HEK293 (cell line): ENCODE data around the gene IGFBP2.

Source experiments
- CTCF ChIA-PET: fragments of 350-600 bp; formaldehyde crosslinking; extraction: SDS; loops from one replicate; lab custom pipeline; 2021; ENCODE audit warnings: antibody characterized with exemption; lab: Yijun Ruan, JAX
- POLR2A ChIA-PET: fragments of 300-600 bp; formaldehyde crosslinking; extraction: SDS; loops from one replicate; lab custom pipeline; 2020; ENCODE audit warnings: antibody characterized with exemption, inconsistent platforms; lab: Yijun Ruan, JAX
- H3K27ac ChIP-seq: fragments of 200-500 bp; sonication (Bioruptor generic); 2 replicates; pipeline ENCODE4 v1.5.1; 2014; ENCODE audit warnings: low read depth, low read length, control low read depth, inconsistent platforms; ENCODE audit errors: extremely low read depth
- H3K36me3 ChIP-seq, 2 experiments: fragments of 200-500 bp in 1 of 2; sonication (Bioruptor generic) in 1 of 2; 1 replicate in 1 of 2; 2 replicates in 1 of 2; pipeline ENCODE4 v1.5.1; 2014 to 2017; ENCODE audit warnings: inconsistent platforms in 2 of 2, low read length in 2 of 2; ENCODE audit not compliant: control insufficient read depth in 2 of 2, insufficient read depth in 1 of 2
- H3K4me1 ChIP-seq: fragments of 200-500 bp; sonication (Bioruptor generic); 2 replicates; pipeline ENCODE4 v1.5.1; 2014; ENCODE audit warnings: mild to moderate bottlenecking, low read length, inconsistent platforms; ENCODE audit not compliant: control insufficient read depth, insufficient read depth
- H3K4me3 ChIP-seq: 2 replicates; pipeline ENCODE4 v1.5.1; 2011; ENCODE audit warnings: low read depth, mild to moderate bottlenecking, control low read depth, low read length, moderate library complexity
- H3K9me3 ChIP-seq: fragments of 200-500 bp; sonication (Bioruptor generic); 2 replicates; pipeline ENCODE4 v1.5.1; 2014; ENCODE audit warnings: low read depth, low read length, inconsistent platforms; ENCODE audit not compliant: control insufficient read depth, insufficient read depth
- BCL11A ChIP-seq: fragments of 450-650 bp; formaldehyde crosslinking; IDR thresholded peaks from 2 replicates; pipeline ENCODE4 v1.5.1; 2016; ENCODE audit warnings: low read depth, missing biosample characterization, missing genetic modification characterization
- GFI1B ChIP-seq: fragments of 450-650 bp; formaldehyde crosslinking; IDR thresholded peaks from 2 replicates; pipeline ENCODE4 v1.5.1; 2016; ENCODE audit warnings: missing biosample characterization, missing genetic modification characterization
- GLI2 ChIP-seq: fragments of 450-650 bp; formaldehyde crosslinking; IDR thresholded peaks from 2 replicates; pipeline ENCODE4; 2017; ENCODE audit warnings: missing biosample characterization, missing genetic modification characterization, low read depth, borderline replicate concordance
- PRDM1 ChIP-seq: fragments of 450-650 bp; formaldehyde crosslinking; IDR thresholded peaks from 2 replicates; pipeline ENCODE4; 2016; ENCODE audit warnings: missing biosample characterization, missing genetic modification characterization
- ZBTB48 ChIP-seq: fragments of 450-650 bp; formaldehyde crosslinking; IDR thresholded peaks from 2 replicates; pipeline ENCODE4 v1.5.1; 2016; ENCODE audit warnings: missing biosample characterization, missing genetic modification characterization
- ZFP69B ChIP-seq: fragments of 450-650 bp; formaldehyde crosslinking; IDR thresholded peaks from 2 replicates; pipeline ENCODE4 v1.5.1; 2016; ENCODE audit warnings: missing biosample characterization, missing genetic modification characterization
- ZNF24 ChIP-seq: fragments of 450-650 bp; formaldehyde crosslinking; IDR thresholded peaks from 2 replicates; pipeline ENCODE4 v1.5.1; 2016; ENCODE audit warnings: missing biosample characterization, missing genetic modification characterization
- ZNF274 ChIP-seq, 2 experiments: fragments of 200-500 bp in 1 of 2; fragments of 450-650 bp in 1 of 2; sonication (Bioruptor generic) in 1 of 2; formaldehyde crosslinking in 1 of 2; IDR thresholded peaks; 2 replicates each; pipeline versions ENCODE4 v1.5.1 to v1.6.1; 2014 to 2016; ENCODE audit warnings: borderline replicate concordance in 1 of 2, inconsistent platforms in 1 of 2, low read length in 1 of 2, missing biosample characterization in 1 of 2, missing genetic modification characterization in 1 of 2
- ZNF302 ChIP-seq: fragments of 450-650 bp; formaldehyde crosslinking; IDR thresholded peaks from 2 replicates; pipeline ENCODE4 v1.5.1; 2016; ENCODE audit warnings: missing biosample characterization, missing genetic modification characterization, low read depth
- ZNF473 ChIP-seq: fragments of 450-650 bp; formaldehyde crosslinking; IDR thresholded peaks from 2 replicates; pipeline ENCODE4 v1.5.1; 2017; ENCODE audit warnings: missing biosample characterization, missing genetic modification characterization
- ZNF529 ChIP-seq: fragments of 450-650 bp; formaldehyde crosslinking; IDR thresholded peaks from 2 replicates; pipeline ENCODE4 v1.5.1; 2017; ENCODE audit warnings: missing genetic modification characterization, missing biosample characterization; ENCODE audit not compliant: insufficient replicate concordance
- ZNF548 ChIP-seq: fragments of 450-650 bp; formaldehyde crosslinking; IDR thresholded peaks from 2 replicates; pipeline ENCODE4 v1.5.1; 2016; ENCODE audit warnings: missing biosample characterization, missing genetic modification characterization
- ZNF658 ChIP-seq: fragments of 450-650 bp; formaldehyde crosslinking; IDR thresholded peaks from 2 replicates; pipeline ENCODE4; 2016; ENCODE audit warnings: missing biosample characterization, missing genetic modification characterization
- TF ChIP-seq, protein P1 (sequence below): fragments of 450-650 bp; formaldehyde crosslinking; IDR thresholded peaks from 2 replicates; pipeline ENCODE4 v1.5.1; 2017; ENCODE audit warnings: missing biosample characterization, missing genetic modification characterization
- TF ChIP-seq, protein P2 (sequence below): fragments of 450-650 bp; formaldehyde crosslinking; IDR thresholded peaks from 2 replicates; pipeline ENCODE4 v1.5.1; 2017; ENCODE audit warnings: missing biosample characterization, missing genetic modification characterization
- TF ChIP-seq, protein P3 (sequence below): fragments of 450-650 bp; formaldehyde crosslinking; IDR thresholded peaks from 2 replicates; pipeline ENCODE4 v1.5.1; 2016; ENCODE audit warnings: missing biosample characterization, missing genetic modification characterization
- TF ChIP-seq, protein P4 (sequence below): fragments of 450-650 bp; formaldehyde crosslinking; IDR thresholded peaks from 2 replicates; pipeline ENCODE4 v1.5.1; 2016; ENCODE audit warnings: missing biosample characterization, missing genetic modification characterization
- TF ChIP-seq, protein P5 (sequence below): fragments of 450-650 bp; formaldehyde crosslinking; conservative IDR thresholded peaks from 2 replicates; pipeline ENCODE4 v1.5.1; 2016; ENCODE audit warnings: low read depth, missing biosample characterization, missing genetic modification characterization
- TF ChIP-seq, protein P6 (sequence below): fragments of 450-650 bp; formaldehyde crosslinking; IDR thresholded peaks from 2 replicates; pipeline ENCODE4 v1.5.1; 2016; ENCODE audit warnings: missing biosample characterization, missing genetic modification characterization

IGFBP2 gene

DNA sequence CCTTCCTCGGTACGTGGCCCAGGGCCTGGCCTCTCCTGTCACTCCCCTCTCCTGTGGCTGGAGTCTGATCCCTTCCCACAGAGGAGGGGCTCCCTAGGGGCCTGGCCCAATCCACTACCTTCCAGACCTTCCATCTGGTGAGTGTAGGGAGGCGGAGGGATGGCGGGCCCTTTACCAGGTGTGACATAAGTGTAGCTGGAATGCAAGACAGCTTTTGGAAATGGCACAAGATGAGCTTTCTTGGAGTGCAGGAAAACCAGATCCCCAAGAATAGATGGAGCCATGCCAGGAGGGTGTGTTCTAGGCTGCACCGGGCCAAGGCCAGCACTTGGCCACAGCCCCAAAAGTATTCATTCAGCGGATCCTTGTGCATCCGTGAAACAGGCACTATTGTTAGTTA, 32.0 kb downstream of the IGFBP2 start:
- CTCF ChIA-PET: interaction anchor here (0.7 to 13.3 kb wide), 9 partner anchors 9 to 985 kb away, joined by 3 to 376 read pairs (median 4); no protein-coding TSS in a partner anchor
- POLR2A ChIA-PET: interaction anchor here (0.5 to 0.8 kb wide), 2 partner anchors 26 to 293 kb away, joined by 3 to 5 read pairs; partner anchors contain the start of gene MARCHF4
- Histone ChIP-seq H3K4me3 (no peak overlapping the region), H3K4me1 (no peaks in the 10 kb centered on the region), H3K36me3 (no peaks in the 10 kb centered on the region), H3K9me3 (no peaks in the 10 kb centered on the region), H3K27ac (no peak overlapping the region)
- TF ChIP-seq GLI2 (no peak), ZFP69B (tag by site-specific recombination) (no peak), PRDM1 (tag by site-specific recombination) (no peak), ZBTB48 (no peak), ZNF529 (no peak), ZNF658 (tag by site-specific recombination) (no peak), ZNF302 (tag by site-specific recombination) (no peak), ZNF24 (no peak), GFI1B (tag by site-specific recombination) (no peak), ZNF548 (tag by site-specific recombination) (no peak), BCL11A (tag by site-specific recombination) (no peak), ZNF274 (IDR thresholded peaks at IDR 0.05; ENCODE audit: low read length) (no peak), ZNF274 (tag by site-specific recombination; IDR thresholded peaks at IDR 0.05; ENCODE audit: borderline replicate concordance) (no peak), ZNF473 (no peak)
- TF ChIP-seq, protein P1, sequence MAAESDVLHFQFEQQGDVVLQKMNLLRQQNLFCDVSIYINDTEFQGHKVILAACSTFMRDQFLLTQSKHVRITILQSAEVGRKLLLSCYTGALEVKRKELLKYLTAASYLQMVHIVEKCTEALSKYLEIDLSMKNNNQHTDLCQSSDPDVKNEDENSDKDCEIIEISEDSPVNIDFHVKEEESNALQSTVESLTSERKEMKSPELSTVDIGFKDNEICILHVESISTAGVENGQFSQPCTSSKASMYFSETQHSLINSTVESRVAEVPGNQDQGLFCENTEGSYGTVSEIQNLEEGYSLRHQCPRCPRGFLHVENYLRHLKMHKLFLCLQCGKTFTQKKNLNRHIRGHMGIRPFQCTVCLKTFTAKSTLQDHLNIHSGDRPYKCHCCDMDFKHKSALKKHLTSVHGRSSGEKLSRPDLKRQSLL (tag by site-specific recombination): no peak
- TF ChIP-seq, protein P2, sequence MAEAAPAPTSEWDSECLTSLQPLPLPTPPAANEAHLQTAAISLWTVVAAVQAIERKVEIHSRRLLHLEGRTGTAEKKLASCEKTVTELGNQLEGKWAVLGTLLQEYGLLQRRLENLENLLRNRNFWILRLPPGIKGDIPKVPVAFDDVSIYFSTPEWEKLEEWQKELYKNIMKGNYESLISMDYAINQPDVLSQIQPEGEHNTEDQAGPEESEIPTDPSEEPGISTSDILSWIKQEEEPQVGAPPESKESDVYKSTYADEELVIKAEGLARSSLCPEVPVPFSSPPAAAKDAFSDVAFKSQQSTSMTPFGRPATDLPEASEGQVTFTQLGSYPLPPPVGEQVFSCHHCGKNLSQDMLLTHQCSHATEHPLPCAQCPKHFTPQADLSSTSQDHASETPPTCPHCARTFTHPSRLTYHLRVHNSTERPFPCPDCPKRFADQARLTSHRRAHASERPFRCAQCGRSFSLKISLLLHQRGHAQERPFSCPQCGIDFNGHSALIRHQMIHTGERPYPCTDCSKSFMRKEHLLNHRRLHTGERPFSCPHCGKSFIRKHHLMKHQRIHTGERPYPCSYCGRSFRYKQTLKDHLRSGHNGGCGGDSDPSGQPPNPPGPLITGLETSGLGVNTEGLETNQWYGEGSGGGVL (tag by site-specific recombination): no peak
- TF ChIP-seq, protein P3, sequence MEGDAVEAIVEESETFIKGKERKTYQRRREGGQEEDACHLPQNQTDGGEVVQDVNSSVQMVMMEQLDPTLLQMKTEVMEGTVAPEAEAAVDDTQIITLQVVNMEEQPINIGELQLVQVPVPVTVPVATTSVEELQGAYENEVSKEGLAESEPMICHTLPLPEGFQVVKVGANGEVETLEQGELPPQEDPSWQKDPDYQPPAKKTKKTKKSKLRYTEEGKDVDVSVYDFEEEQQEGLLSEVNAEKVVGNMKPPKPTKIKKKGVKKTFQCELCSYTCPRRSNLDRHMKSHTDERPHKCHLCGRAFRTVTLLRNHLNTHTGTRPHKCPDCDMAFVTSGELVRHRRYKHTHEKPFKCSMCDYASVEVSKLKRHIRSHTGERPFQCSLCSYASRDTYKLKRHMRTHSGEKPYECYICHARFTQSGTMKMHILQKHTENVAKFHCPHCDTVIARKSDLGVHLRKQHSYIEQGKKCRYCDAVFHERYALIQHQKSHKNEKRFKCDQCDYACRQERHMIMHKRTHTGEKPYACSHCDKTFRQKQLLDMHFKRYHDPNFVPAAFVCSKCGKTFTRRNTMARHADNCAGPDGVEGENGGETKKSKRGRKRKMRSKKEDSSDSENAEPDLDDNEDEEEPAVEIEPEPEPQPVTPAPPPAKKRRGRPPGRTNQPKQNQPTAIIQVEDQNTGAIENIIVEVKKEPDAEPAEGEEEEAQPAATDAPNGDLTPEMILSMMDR (tag by site-specific recombination): no peak
- TF ChIP-seq, protein P4, sequence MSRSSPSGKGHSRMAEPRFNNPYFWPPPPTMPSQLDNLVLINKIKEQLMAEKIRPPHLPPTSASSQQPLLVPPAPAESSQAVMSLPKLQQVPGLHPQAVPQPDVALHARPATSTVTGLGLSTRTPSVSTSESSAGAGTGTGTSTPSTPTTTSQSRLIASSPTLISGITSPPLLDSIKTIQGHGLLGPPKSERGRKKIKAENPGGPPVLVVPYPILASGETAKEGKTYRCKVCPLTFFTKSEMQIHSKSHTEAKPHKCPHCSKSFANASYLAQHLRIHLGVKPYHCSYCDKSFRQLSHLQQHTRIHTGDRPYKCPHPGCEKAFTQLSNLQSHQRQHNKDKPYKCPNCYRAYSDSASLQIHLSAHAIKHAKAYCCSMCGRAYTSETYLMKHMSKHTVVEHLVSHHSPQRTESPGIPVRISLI (tag by site-specific recombination): no peak
- TF ChIP-seq, protein P5, sequence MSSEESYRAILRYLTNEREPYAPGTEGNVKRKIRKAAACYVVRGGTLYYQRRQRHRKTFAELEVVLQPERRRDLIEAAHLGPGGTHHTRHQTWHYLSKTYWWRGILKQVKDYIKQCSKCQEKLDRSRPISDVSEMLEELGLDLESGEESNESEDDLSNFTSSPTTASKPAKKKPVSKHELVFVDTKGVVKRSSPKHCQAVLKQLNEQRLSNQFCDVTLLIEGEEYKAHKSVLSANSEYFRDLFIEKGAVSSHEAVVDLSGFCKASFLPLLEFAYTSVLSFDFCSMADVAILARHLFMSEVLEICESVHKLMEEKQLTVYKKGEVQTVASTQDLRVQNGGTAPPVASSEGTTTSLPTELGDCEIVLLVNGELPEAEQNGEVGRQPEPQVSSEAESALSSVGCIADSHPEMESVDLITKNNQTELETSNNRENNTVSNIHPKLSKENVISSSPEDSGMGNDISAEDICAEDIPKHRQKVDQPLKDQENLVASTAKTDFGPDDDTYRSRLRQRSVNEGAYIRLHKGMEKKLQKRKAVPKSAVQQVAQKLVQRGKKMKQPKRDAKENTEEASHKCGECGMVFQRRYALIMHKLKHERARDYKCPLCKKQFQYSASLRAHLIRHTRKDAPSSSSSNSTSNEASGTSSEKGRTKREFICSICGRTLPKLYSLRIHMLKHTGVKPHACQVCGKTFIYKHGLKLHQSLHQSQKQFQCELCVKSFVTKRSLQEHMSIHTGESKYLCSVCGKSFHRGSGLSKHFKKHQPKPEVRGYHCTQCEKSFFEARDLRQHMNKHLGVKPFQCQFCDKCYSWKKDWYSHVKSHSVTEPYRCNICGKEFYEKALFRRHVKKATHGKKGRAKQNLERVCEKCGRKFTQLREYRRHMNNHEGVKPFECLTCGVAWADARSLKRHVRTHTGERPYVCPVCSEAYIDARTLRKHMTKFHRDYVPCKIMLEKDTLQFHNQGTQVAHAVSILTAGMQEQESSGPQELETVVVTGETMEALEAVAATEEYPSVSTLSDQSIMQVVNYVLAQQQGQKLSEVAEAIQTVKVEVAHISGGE (tag by site-specific recombination): no peak
- TF ChIP-seq, protein P6, sequence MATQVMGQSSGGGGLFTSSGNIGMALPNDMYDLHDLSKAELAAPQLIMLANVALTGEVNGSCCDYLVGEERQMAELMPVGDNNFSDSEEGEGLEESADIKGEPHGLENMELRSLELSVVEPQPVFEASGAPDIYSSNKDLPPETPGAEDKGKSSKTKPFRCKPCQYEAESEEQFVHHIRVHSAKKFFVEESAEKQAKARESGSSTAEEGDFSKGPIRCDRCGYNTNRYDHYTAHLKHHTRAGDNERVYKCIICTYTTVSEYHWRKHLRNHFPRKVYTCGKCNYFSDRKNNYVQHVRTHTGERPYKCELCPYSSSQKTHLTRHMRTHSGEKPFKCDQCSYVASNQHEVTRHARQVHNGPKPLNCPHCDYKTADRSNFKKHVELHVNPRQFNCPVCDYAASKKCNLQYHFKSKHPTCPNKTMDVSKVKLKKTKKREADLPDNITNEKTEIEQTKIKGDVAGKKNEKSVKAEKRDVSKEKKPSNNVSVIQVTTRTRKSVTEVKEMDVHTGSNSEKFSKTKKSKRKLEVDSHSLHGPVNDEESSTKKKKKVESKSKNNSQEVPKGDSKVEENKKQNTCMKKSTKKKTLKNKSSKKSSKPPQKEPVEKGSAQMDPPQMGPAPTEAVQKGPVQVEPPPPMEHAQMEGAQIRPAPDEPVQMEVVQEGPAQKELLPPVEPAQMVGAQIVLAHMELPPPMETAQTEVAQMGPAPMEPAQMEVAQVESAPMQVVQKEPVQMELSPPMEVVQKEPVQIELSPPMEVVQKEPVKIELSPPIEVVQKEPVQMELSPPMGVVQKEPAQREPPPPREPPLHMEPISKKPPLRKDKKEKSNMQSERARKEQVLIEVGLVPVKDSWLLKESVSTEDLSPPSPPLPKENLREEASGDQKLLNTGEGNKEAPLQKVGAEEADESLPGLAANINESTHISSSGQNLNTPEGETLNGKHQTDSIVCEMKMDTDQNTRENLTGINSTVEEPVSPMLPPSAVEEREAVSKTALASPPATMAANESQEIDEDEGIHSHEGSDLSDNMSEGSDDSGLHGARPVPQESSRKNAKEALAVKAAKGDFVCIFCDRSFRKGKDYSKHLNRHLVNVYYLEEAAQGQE (tag by site-specific recombination): no peak
